Thyroid gland (tissue), 4 donors: ENCODE results near the gene DLK2.

Experiments
- CTCF ChIP-seq, 6 experiments: fragments of 200-600 bp in 3 of 6; fragments of 450-650 bp in 3 of 6; sonication (generic) in 3 of 6; IDR thresholded peaks; one replicate each; pipeline ENCODE4 v1.5.1; 2016 to 2019; ENCODE audit warnings: antibody characterized with exemption in 6 of 6, mild to moderate bottlenecking in 2 of 6, inconsistent platforms in 1 of 6, moderate library complexity in 1 of 6
- POLR2A ChIP-seq, 2 donors: fragments of 450-650 bp; IDR thresholded peaks; one replicate each; pipeline ENCODE4 v1.6.1; 2017; ENCODE audit warnings: antibody characterized with exemption in 2 of 2, mild to moderate bottlenecking in 2 of 2, moderate library complexity in 1 of 2

- TF ChIP-seq CTCF (IDR thresholded peaks at IDR 0.05) (no peak), POLR2A (IDR thresholded peaks at IDR 0.05) (no peak)
Measured at GRCh38 chr6:43450699-43451131, 4.6 kb downstream of the DLK2 start.
